ENCODE results near the gene AP2B1.

AP2B1 gene

GRCh38 chr17:35705230-35705629, 118.1 kb downstream of the AP2B1 start:
- DNase-seq: no peak

GRCh38 chr17:35705705-35706104, 118.6 kb downstream of the AP2B1 start:
- no peak for DNase-seq

GRCh38 chr17:35708149-35708548, 121.0 kb downstream of the AP2B1 start:
- no peak for DNase-seq

- no peak for DNase-seq
Observed at GRCh38 chr17:35708951-35709350, 121.8 kb downstream of the AP2B1 start.

- DNase-seq: no peak
Observed at GRCh38 chr17:35709874-35710273, 122.8 kb downstream of the AP2B1 start.

GRCh38 chr17:35710950-35711349, 123.8 kb downstream of the AP2B1 start:
- DNase-seq: no peak

- DNase-seq: no peak
Observed at GRCh38 chr17:35713069-35713728, 126.1 kb downstream of the AP2B1 start.

GRCh38 chr17:35714988-35715387, 127.9 kb downstream of the AP2B1 start:
- DNase-seq: no peak

GRCh38 chr17:35715416-35715815, 128.3 kb downstream of the AP2B1 start:
- DNase-seq: no peak

GRCh38 chr17:35716173-35716572, 129.1 kb downstream of the AP2B1 start:
- DNase-seq: no peak

- DNase-seq: no peak
Observed at GRCh38 chr17:35716897-35717465, 129.9 kb downstream of the AP2B1 start.

- DNase-seq: no peak
Observed at GRCh38 chr17:35717475-35717874, 130.4 kb downstream of the AP2B1 start.

- no peak for DNase-seq
Observed at GRCh38 chr17:35723735-35724134, 136.6 kb downstream of the AP2B1 start.

GRCh38 chr17:35725058-35725457, 137.9 kb downstream of the AP2B1 start:
- no peak for DNase-seq

- no peak for DNase-seq
Observed at GRCh38 chr17:35725802-35726126, 138.6 kb downstream of the AP2B1 start.

- DNase-seq: peak; percentile 18
Observed at GRCh38 chr17:35726127-35726952, 139.2 kb downstream of the AP2B1 start.

GRCh38 chr17:35726953-35727460, 139.9 kb downstream of the AP2B1 start:
- no peak for DNase-seq

GRCh38 chr17:35727635-35728034, 140.5 kb downstream of the AP2B1 start:
- DNase-seq: no peak

GRCh38 chr17:35728551-35728950, 141.4 kb downstream of the AP2B1 start:
- no peak for DNase-seq

GRCh38 chr17:35729405-35729833, 142.3 kb downstream of the AP2B1 start:
- DNase-seq: no peak

GRCh38 chr17:35730400-35731005, 143.4 kb downstream of the AP2B1 start:
- DNase-seq: no peak

GRCh38 chr17:35731239-35731916, 144.3 kb downstream of the AP2B1 start, which contains the start of gene RASL10B:
TSS of gene RASL10B (plus strand) at chr17:35731639. CDS start at chr17:35735185, 3,546 bp downstream.
- DNase-seq: peak; percentile 78
